Liver (tissue), 9 donors: ENCODE data around the gene TMEM163. TPM values are rescaled to one million over a fixed set of nuclear protein-coding genes. Genes with fewer than 3 reads are reported as not detected.
A peak's percentile ranks its signal among the peaks of the same experiment; 100 is the strongest.
"Not testable (repeated sequence)": the region's sequence is repeated elsewhere in the genome, so short reads cannot be mapped to it uniquely, and the experiment has no call there.

Experiments used
- DNase-seq: peaks from one replicate; pipeline ENCODE4 v3.0.0-alpha.2; 2017; ENCODE audit warnings: low spot score
- H3K27ac ChIP-seq, 2 donors: one replicate each; pipeline ENCODE4 v1.7.0; 2013; ENCODE audit warnings: inconsistent platforms in 2 of 2, low read length in 2 of 2, control low read depth in 1 of 2, low read depth in 1 of 2, mild to moderate bottlenecking in 1 of 2
- H3K27me3 ChIP-seq, 4 donors: one replicate each; pipeline versions ENCODE4 v1.6.1 to v1.7.0; 2013; ENCODE audit warnings: low read length in 3 of 4, inconsistent platforms in 1 of 4, mild to moderate bottlenecking in 1 of 4, moderate library complexity in 1 of 4; ENCODE audit not compliant: control insufficient read depth in 4 of 4, insufficient read depth in 4 of 4
- H3K36me3 ChIP-seq, 4 donors: one replicate each; pipeline versions ENCODE4 v1.6.1 to v1.7.0; 2013; ENCODE audit warnings: low read length in 3 of 4, mild to moderate bottlenecking in 3 of 4, low read depth in 1 of 4, moderate library complexity in 1 of 4; ENCODE audit not compliant: control insufficient read depth in 4 of 4, insufficient read depth in 3 of 4
- H3K4me1 ChIP-seq, 4 donors: one replicate each; pipeline versions ENCODE4 v1.6.1 to v1.7.0; 2013; ENCODE audit warnings: low read length in 3 of 4, mild to moderate bottlenecking in 3 of 4, moderate library complexity in 1 of 4; ENCODE audit not compliant: control insufficient read depth in 4 of 4, insufficient read depth in 4 of 4
- H3K4me3 ChIP-seq, 3 donors: one replicate each; pipeline versions ENCODE4 v1.6.1 to v1.7.0; 2013; ENCODE audit warnings: low read length in 3 of 3, control low read depth in 1 of 3, low read depth in 1 of 3, mild to moderate bottlenecking in 1 of 3
- H3K9ac ChIP-seq, 2 donors: one replicate each; pipeline ENCODE4 v1.7.0; 2013; ENCODE audit warnings: low read length in 2 of 2, mild to moderate bottlenecking in 2 of 2, moderate library complexity in 2 of 2, control low read depth in 1 of 2, low read depth in 1 of 2
- H3K9me3 ChIP-seq, 4 donors: one replicate each; pipeline versions ENCODE4 v1.6.1 to v1.7.0; 2013; ENCODE audit warnings: low read length in 3 of 4; ENCODE audit not compliant: control insufficient read depth in 4 of 4
- ATF3 ChIP-seq: IDR thresholded peaks from 2 replicates; pipeline ENCODE4 v1.6.1; 2016; ENCODE audit warnings: antibody characterized with exemption
- EGR1 ChIP-seq, 2 donors: IDR thresholded peaks; 2 replicates each; pipeline ENCODE4 v1.6.1; 2016 to 2018; ENCODE audit warnings: antibody characterized with exemption in 2 of 2, low read depth in 2 of 2
- FOXA1 ChIP-seq: IDR thresholded peaks from 2 replicates; pipeline ENCODE4 v1.6.1; 2016; ENCODE audit warnings: antibody characterized with exemption
- FOXA2 ChIP-seq: IDR thresholded peaks from 2 replicates; pipeline ENCODE4 v1.6.1; 2016; ENCODE audit warnings: antibody characterized with exemption
- GABPA ChIP-seq, 2 donors: IDR thresholded peaks in 1 of 2; conservative IDR thresholded peaks in 1 of 2; 2 replicates each; pipeline ENCODE4 v1.6.1; 2016; ENCODE audit warnings: antibody characterized with exemption in 2 of 2, mild to moderate bottlenecking in 1 of 2, moderate library complexity in 1 of 2
- HNF4A ChIP-seq, 2 donors: conservative IDR thresholded peaks; 2 replicates each; pipeline ENCODE4 v1.6.1; 2016; ENCODE audit warnings: antibody characterized with exemption in 2 of 2, mild to moderate bottlenecking in 2 of 2
- HNF4G ChIP-seq: IDR thresholded peaks from 2 replicates; pipeline ENCODE4 v1.6.1; 2016; ENCODE audit warnings: antibody characterized with exemption
- JUND ChIP-seq, 2 donors: IDR thresholded peaks; 2 replicates each; pipeline ENCODE4 v1.6.1; 2016; ENCODE audit warnings: antibody characterized with exemption in 2 of 2
- MAX ChIP-seq: IDR thresholded peaks from 2 replicates; pipeline ENCODE4 v1.6.1; 2016; ENCODE audit warnings: antibody characterized with exemption
- NR2F2 ChIP-seq: IDR thresholded peaks from 2 replicates; pipeline ENCODE4 v1.6.1; 2016; ENCODE audit warnings: antibody characterized with exemption
- RAD21 ChIP-seq, 2 donors: IDR thresholded peaks; 2 replicates each; pipeline ENCODE4 v1.6.1; 2016; ENCODE audit warnings: antibody characterized with exemption in 2 of 2, mild to moderate bottlenecking in 2 of 2
- RXRA ChIP-seq, 2 donors: IDR thresholded peaks; 2 replicates each; pipeline ENCODE4 v1.6.1; 2017 to 2018; ENCODE audit warnings: antibody characterized with exemption in 2 of 2, mild to moderate bottlenecking in 1 of 2
- SP1 ChIP-seq: IDR thresholded peaks from 2 replicates; pipeline ENCODE4 v1.6.1; 2018; ENCODE audit warnings: antibody characterized with exemption, mild to moderate bottlenecking
- TAF1 ChIP-seq: conservative IDR thresholded peaks from 2 replicates; pipeline ENCODE4 v1.6.1; 2016; ENCODE audit warnings: antibody characterized with exemption, mild to moderate bottlenecking
- YY1 ChIP-seq: IDR thresholded peaks from 2 replicates; pipeline ENCODE4 v1.6.1; 2016; ENCODE audit warnings: antibody characterized with exemption, mild to moderate bottlenecking
- ZBTB33 ChIP-seq: IDR thresholded peaks from 2 replicates; pipeline ENCODE4 v1.6.1; 2016; ENCODE audit warnings: antibody characterized with exemption
- WGBS: extraction: QIAGEN DNeasy Blood & Tissue Kit; methylation state at CpG from one replicate; pipeline ENCODE4 v1.1.7; 2013; 5-methylcytosine and 5-hydroxymethylcytosine counted together
- polyA plus RNA-seq, 2 donors: library from polyadenylated mRNA; stranded (reverse) in 1 of 2; unstranded in 1 of 2; fragments of 200-250 nt in 1 of 2; fragments of >200 nt in 1 of 2; fragmentation: Nextera tagmentation in 1 of 2; extraction: Ambion mirVana in 1 of 2; gene quantifications; one replicate each; pipeline versions ENCODE4 v1.2.1 to v1.2.3, GENCODE V29; 2013 to 2015
- total RNA-seq, 2 donors: library from RNA; depleted of rRNA; stranded (reverse); fragments of >200 nt; gene quantifications; one replicate each; pipeline ENCODE4 v1.2.3, GENCODE V29; 2014
- TF ChIP-seq, protein P1 (sequence below): IDR thresholded peaks from 2 replicates; pipeline ENCODE4 v1.6.1; 2016; ENCODE audit warnings: antibody characterized with exemption, mild to moderate bottlenecking
- TF ChIP-seq, protein P2 (sequence below): fragments of 150-350 bp; IDR thresholded peaks from 2 replicates; pipeline ENCODE4 v1.5.1; 2017; ENCODE audit warnings: improper control_type of control experiment, low read depth, low read length; ENCODE audit not compliant: missing input control
- donor health status: healthy.
- donor health status: healthy.
- donor health status: healthy.
- donor health status: healthy.
- donor health status: healthy.

TMEM163 gene
- total and polyA plus RNA-seq, 4 donors = 0.08 to 0.48 (median 0.25) TPM

DNA sequence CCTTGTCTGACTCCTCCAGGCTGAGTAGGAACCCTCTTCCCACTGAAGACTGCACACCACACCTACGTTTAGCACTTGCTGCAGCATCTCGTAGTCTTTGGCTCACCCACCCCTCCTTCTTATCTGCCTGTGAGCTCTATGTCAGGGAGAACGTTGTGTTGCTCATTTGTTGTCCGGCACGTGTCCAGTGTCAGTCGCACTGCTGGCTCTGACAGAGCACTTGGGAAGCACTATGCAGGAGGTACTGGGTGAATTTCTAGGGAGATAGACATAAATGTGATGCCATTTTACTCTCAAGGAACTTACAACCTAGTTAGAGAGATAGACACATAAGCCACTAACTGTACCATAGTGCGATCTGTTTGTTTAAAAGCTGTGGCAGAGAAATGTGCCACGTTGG, 241.8 kb downstream of the TMEM163 start:
- WGBS = 87% methylated on average over 8 of the region's 8 CpGs
- not testable (repeated sequence) for H3K27me3 ChIP-seq, H3K4me1 ChIP-seq, H3K27ac ChIP-seq, H3K36me3 ChIP-seq, H3K9me3 ChIP-seq, H3K4me3 ChIP-seq, H3K9ac ChIP-seq
- DNase-seq = peak; percentile 6

- Histone ChIP-seq H3K9ac (no peak overlapping the region), H3K4me3 (no peak overlapping the region), H3K4me1 (no peaks in the 10 kb centered on the region), H3K27me3 (no peaks in the 10 kb centered on the region), H3K9me3 (no peaks in the 10 kb centered on the region), H3K36me3 (no peaks in the 10 kb centered on the region), H3K27ac (no peak overlapping the region)
- TF ChIP-seq ZBTB33 (no peak), FOXA1 (no peak), EGR1 (IDR thresholded peaks at IDR 0.05; ENCODE audit: low read depth in 2 of 2) (no peak), SP1 (no peak), MAX (no peak), JUND (IDR thresholded peaks at IDR 0.05) (no peak), HNF4G (no peak), GABPA (IDR thresholded peaks at IDR 0.05 in 1 of 2, conservative IDR thresholded peaks at IDR 0.05 in 1 of 2) (no peak), TAF1 (no peak), HNF4A (conservative IDR thresholded peaks at IDR 0.05) (no peak), RAD21 (IDR thresholded peaks at IDR 0.05) (no peak), NR2F2 (no peak), RXRA (IDR thresholded peaks at IDR 0.05) (no peak), ATF3 (no peak), YY1 (no peak), FOXA2 (no peak)
- TF ChIP-seq, protein P1, sequence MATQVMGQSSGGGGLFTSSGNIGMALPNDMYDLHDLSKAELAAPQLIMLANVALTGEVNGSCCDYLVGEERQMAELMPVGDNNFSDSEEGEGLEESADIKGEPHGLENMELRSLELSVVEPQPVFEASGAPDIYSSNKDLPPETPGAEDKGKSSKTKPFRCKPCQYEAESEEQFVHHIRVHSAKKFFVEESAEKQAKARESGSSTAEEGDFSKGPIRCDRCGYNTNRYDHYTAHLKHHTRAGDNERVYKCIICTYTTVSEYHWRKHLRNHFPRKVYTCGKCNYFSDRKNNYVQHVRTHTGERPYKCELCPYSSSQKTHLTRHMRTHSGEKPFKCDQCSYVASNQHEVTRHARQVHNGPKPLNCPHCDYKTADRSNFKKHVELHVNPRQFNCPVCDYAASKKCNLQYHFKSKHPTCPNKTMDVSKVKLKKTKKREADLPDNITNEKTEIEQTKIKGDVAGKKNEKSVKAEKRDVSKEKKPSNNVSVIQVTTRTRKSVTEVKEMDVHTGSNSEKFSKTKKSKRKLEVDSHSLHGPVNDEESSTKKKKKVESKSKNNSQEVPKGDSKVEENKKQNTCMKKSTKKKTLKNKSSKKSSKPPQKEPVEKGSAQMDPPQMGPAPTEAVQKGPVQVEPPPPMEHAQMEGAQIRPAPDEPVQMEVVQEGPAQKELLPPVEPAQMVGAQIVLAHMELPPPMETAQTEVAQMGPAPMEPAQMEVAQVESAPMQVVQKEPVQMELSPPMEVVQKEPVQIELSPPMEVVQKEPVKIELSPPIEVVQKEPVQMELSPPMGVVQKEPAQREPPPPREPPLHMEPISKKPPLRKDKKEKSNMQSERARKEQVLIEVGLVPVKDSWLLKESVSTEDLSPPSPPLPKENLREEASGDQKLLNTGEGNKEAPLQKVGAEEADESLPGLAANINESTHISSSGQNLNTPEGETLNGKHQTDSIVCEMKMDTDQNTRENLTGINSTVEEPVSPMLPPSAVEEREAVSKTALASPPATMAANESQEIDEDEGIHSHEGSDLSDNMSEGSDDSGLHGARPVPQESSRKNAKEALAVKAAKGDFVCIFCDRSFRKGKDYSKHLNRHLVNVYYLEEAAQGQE = no peak
- TF ChIP-seq, protein P2, sequence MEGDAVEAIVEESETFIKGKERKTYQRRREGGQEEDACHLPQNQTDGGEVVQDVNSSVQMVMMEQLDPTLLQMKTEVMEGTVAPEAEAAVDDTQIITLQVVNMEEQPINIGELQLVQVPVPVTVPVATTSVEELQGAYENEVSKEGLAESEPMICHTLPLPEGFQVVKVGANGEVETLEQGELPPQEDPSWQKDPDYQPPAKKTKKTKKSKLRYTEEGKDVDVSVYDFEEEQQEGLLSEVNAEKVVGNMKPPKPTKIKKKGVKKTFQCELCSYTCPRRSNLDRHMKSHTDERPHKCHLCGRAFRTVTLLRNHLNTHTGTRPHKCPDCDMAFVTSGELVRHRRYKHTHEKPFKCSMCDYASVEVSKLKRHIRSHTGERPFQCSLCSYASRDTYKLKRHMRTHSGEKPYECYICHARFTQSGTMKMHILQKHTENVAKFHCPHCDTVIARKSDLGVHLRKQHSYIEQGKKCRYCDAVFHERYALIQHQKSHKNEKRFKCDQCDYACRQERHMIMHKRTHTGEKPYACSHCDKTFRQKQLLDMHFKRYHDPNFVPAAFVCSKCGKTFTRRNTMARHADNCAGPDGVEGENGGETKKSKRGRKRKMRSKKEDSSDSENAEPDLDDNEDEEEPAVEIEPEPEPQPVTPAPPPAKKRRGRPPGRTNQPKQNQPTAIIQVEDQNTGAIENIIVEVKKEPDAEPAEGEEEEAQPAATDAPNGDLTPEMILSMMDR = no peak
- WGBS = 96% methylated on average over 8 of the region's 8 CpGs
- DNase-seq = peak; percentile 22
Observed at GRCh38 chr2:134470561-134471168, 248.1 kb downstream of the TMEM163 start.
